Measurements from ENCODE around the gene RFX6.

The RFX6 gene

DNA sequence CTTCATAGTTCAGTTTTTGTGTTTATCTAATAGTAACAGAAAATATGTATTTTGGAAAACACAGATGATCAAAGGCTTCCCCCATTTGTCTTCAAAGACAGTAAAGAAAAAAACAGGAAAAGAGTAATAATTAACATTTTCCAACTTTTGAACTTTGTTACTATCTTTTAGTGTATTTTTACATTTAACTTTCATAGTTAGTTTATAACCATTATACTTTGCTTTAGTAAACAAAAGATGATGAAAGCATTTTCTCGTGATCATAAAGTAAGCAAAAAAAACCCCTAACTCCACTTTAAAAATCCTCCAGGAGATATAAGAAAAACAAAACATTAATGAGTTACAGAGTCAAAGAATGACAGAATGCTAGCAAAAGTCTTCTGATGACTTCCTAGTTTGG lies 34.6 kb upstream of the RFX6 start:
- no peak overlapping the region for H3K4me3 ChIP-seq (ENCODE audit: low read depth, low read length)
- TF ChIP-seq, protein P1, sequence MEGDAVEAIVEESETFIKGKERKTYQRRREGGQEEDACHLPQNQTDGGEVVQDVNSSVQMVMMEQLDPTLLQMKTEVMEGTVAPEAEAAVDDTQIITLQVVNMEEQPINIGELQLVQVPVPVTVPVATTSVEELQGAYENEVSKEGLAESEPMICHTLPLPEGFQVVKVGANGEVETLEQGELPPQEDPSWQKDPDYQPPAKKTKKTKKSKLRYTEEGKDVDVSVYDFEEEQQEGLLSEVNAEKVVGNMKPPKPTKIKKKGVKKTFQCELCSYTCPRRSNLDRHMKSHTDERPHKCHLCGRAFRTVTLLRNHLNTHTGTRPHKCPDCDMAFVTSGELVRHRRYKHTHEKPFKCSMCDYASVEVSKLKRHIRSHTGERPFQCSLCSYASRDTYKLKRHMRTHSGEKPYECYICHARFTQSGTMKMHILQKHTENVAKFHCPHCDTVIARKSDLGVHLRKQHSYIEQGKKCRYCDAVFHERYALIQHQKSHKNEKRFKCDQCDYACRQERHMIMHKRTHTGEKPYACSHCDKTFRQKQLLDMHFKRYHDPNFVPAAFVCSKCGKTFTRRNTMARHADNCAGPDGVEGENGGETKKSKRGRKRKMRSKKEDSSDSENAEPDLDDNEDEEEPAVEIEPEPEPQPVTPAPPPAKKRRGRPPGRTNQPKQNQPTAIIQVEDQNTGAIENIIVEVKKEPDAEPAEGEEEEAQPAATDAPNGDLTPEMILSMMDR (conservative IDR thresholded peaks at IDR 0.05; ENCODE audit: low read depth, low read length), result no peak
- DNase-seq (ENCODE audit: low read depth), result no peak

DNA sequence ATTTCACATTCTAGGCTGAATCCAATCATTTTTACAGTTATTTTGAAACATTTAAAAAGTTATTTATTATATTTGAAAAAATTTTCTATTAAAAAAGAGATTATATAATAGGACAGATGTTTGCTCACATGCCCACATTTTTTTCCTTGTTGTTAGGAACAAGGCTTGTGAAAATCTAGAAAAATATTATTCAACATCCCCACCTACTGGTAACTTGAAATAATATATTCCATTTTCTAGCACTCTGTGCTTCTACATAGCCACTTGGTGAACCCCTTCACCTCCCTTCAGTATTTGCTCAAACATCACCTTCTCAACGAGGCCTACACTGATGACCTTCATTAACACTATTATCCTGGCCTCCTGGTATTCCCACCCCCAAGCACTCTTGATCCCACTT lies 29.8 kb upstream of the RFX6 start:
- DNase-seq (ENCODE audit: low read depth), result peak; percentile 76
- no peak overlapping the region for H3K4me3 ChIP-seq (ENCODE audit: low read depth, low read length)
- TF ChIP-seq, protein P1 (conservative IDR thresholded peaks at IDR 0.05; ENCODE audit: low read depth, low read length), result peak; percentile 37

DNA sequence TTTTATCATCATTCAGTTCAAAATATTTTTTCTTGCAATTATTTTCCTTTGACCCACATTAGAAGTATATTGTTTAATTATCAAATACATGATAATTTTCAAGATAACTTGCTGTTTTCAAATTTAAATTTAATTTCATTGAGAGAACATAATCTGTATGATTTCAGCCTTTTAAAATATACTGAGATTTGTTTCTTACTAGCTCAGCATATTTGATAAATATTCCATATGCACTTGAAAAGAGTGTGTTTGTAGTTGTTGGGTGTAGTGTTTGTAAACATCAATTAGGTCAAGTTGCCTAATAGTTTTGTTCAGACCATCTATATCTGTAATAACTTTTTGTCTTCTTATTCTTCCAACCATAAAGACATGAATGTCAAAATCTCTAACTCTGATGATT lies 19.0 kb upstream of the RFX6 start:
- no peak overlapping the region for H3K4me3 ChIP-seq (ENCODE audit: low read depth, low read length)
- TF ChIP-seq, protein P1 (conservative IDR thresholded peaks at IDR 0.05; ENCODE audit: low read depth, low read length), result no peak
- DNase-seq (ENCODE audit: low read depth), result no peak

DNA sequence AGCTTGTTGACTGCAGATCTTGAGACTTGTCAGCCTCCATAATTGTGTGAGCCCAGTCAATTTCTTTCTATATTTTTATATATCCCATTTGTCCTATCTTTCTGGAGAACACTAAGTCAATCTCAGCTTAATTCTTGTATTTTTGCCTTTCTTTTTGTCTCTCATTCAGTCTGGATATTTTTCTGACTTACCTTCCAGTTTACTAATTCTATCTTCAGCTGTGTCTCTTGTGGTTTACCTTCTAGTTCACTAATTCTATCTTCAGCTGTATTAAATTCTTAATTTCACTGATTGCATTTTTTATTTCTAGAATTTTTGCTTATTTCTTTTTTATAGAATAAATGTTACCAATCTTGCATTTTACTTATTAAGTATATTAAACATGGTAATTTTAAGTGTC lies 17.8 kb upstream of the RFX6 start:
- DNase-seq (ENCODE audit: low read depth), result no peak
- H3K4me3 ChIP-seq (ENCODE audit: low read depth, low read length), result no peak overlapping the region
- TF ChIP-seq, protein P1 (conservative IDR thresholded peaks at IDR 0.05; ENCODE audit: low read depth, low read length), result no peak

DNA sequence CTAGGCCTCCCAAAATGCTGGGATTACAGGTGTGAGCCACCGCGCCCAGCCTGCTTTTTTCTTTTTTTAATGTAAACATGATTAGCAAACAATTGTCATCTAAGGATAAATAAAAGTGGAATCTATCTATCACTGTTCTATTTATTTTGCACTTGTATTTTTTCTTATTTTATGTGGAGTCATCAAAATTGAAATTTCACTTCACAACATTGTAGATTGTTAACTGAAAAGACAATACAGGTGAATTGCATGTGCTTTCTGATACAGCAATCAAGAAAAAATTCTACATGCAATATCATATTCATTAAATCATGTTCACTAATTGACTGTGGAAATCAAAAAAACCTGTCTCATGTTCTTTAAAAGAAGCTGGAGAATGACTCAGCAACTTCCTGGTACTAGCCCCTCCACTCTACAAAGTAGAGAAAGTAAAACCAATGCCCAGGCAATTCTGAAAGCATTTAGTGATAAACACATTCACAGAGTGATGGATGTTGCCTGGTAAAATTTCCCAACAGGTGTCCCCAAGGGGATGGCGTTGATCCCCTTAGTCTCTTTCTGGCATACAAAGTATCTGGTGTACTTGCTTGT lies 10.7 kb upstream of the RFX6 start:
- peak; percentile 8 for DNase-seq (ENCODE audit: low read depth)
- TF ChIP-seq, protein P1 (conservative IDR thresholded peaks at IDR 0.05; ENCODE audit: low read depth, low read length), result no peak
- no peak overlapping the region for H3K4me3 ChIP-seq (ENCODE audit: low read depth, low read length)

DNA sequence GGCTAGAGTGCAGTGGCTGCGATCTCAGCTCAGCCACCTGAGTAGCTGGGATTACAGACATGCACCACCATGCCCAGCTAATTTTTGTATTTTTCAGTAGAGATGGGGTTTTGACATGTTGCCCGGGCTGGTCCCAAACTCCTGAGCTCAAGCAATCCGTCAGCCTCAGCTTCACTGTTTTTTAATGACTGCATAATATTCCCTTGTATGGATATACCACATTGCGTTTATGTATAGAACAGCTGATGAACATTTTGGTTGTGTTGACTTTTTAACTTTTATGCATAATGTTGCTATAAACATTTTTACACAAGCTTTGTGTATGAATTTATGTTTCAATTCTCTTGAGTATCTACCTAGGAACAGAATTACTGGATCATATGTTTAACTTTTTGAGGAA lies 4.3 kb upstream of the RFX6 start:
- TF ChIP-seq, protein P1 (conservative IDR thresholded peaks at IDR 0.05; ENCODE audit: low read depth, low read length), result no peak
- H3K4me3 ChIP-seq (ENCODE audit: low read depth, low read length), result no peak overlapping the region
- no peak for DNase-seq (ENCODE audit: low read depth)

DNA sequence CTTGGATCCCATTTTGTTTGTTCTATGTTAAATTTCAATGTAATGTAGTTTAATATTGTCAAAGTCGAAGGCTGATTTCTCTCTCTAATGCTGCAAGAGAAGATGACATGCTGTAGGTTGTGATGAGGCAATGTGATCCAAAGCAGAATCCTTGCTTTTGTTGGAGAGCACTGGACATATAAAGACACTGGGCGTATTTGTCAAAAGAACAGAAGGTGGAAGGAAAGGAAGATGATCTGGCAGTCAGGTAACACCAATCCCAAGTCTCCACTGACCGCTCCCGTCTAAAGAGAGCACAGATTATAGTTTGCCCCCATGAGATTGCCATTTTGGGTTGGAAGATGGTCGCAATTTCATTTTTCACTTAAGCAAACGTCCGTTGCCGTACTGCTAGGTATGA lies 935 bp upstream of the RFX6 start:
- no peak overlapping the region for H3K4me3 ChIP-seq (ENCODE audit: low read depth, low read length)
- DNase-seq (ENCODE audit: low read depth), result no peak
- TF ChIP-seq, protein P1 (conservative IDR thresholded peaks at IDR 0.05; ENCODE audit: low read depth, low read length), result no peak

Measured in choroid plexus epithelial cell (primary cell).